CD1c-positive myeloid dendritic cell (primary cell): ENCODE data around the gene MAS1L.

Source experiments
- DNase-seq: peaks from one replicate; pipeline ENCODE4 v3.0.0-alpha.2; 2016; ENCODE audit errors: extremely low spot score

The MAS1L gene, protein sequence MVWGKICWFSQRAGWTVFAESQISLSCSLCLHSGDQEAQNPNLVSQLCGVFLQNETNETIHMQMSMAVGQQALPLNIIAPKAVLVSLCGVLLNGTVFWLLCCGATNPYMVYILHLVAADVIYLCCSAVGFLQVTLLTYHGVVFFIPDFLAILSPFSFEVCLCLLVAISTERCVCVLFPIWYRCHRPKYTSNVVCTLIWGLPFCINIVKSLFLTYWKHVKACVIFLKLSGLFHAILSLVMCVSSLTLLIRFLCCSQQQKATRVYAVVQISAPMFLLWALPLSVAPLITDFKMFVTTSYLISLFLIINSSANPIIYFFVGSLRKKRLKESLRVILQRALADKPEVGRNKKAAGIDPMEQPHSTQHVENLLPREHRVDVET

DNA sequence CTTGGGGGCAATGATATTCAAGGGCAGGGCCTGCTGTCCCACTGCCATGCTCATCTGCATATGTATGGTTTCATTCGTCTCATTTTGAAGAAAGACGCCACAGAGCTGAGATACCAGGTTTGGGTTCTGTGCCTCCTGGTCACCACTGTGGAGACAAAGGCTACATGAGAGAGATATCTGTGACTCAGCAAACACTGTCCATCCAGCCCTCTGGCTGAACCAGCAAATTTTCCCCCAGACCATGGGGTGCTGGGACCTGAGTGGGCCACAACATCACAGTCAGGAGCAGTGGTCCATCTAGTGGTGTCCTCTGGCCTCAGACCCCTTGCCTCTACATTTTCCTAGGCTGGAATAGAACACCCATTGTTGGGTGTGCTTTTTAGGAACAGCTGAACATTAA, at the start of gene MAS1L:
Gene MAS1L (minus strand): TSS at position 297 of the 400 bp plus-strand sequence. CDS start 54 bp downstream, at position 243.
- DNase-seq = no peak

DNA sequence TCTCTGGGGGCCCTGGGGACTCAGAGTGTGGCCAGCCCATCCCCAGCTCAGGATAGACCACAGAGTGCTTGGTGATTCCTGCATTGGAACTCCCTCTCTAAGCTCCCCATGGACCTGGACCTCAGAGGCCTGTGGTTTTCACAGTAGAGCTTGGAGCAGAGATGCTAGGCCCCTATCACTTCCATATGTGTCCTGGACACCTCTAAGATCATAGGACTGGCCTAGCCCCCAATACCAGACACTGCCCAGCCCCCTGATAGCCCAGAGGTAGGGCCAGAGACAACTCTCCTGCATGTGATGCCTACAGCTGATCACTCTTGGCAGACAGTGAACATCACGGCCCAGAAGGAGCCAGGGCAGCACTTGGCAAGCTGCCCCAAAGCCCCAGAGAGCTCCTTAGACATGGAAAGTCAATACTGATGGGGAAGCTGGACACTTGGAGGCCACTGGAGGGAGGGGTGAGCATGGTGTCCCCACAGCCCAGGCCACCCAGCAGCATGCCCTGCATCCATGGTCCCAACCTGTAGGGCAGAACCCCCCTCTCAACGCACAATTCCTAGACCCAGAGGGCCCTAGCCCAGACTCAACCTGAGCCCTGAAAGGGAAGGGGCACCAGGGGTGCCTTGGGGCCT, 44.7 kb upstream of the MAS1L start:
- DNase-seq = no peak

DNA sequence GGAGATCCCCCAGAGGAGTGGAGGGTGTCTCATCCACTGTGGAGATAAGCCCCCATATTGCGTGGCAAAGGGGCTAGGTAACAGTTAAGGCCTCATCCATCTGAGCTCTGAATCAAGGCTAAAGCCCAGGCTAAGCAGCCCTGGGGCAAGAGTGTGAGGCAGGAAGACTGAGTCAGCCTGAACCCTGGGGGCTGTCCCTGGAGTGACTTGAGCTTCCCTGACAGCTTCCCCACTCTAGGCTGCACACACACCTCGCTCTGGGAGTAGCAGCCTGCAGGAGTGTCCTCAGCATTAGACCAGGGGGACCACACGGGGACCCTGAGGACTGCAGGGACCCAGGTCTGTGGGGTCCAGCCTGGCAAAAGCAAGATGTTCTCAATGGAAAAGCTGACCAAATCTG, 43.9 kb upstream of the MAS1L start:
- no peak for DNase-seq

DNA sequence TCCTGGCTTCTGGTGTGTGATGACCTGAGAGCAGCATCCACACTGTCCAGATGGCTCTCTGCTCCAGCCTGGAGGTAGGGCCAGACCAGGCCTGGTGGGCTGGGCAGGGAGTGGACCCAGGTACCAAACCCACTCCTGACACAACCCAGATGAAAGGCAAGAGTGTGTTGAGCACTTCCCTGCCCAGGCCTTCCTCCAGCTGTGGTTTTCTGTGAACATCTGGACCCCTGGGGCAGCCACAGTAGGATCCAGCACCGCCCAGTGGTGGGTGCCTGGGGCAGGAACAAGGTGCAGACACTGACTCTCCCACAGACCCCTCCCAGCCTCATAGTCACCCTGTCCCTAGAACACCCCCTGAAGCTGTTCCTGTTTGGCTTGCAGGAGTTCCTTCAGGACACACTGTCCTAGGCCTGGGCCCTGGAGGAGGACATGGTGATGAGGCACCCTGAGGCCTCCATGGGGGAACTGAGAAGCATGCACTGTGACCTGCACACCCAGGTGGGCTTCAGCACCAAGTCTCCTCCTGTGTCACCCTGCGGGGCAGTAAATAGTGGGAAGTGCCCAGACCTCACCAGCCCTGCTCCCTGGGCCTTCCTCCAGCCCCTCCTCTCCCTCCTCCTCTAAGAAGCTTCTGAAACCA, 43.0 kb upstream of the MAS1L start:
- DNase-seq = no peak

DNA sequence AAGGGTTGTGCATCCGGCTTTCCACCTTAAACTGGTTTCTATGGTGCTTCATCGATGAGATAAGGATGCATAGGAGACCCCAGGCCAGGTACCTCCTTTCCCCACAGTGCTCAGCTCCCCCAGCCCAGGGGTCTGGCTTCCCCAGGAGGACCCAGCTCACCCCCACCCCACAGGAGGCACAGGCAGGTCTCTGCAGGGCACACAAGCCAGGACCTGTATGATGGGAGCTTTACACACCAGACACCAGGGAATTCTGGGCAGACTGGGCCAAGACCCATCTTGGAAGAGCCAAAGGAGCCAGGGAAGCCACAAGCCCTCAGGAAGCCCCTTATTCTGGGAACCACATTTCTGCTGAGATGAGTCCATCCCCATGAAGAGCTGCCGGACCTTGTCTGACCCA, 42.2 kb upstream of the MAS1L start:
- DNase-seq = no peak

DNA sequence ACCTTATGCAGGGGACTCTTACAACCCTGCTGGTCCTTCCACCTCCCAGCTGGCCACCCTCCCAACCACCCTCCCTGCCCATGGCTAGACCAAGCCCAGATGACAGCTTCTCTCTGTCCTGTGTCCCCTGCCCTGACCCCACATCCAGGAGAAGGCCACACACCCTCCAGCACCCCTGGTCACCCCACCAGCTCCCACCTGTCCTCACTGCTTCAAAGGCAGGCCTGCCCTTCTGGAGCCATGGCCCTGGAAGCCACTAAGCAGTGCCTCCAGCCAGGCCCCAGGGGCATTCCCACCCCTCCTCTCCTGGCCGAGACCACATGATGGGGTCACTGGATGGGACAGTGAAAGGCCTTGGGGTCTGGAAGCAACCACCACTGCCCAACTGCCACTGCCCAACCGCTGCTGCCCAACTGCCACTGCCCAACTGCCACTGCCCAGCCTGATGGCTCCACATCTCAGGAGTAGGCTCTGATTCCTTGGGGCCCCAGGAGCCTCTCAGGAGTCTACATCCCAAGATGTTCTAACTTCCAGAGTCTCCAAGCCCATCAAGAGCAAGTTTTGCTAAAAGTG, 41.3 kb upstream of the MAS1L start:
- DNase-seq = no peak

DNA sequence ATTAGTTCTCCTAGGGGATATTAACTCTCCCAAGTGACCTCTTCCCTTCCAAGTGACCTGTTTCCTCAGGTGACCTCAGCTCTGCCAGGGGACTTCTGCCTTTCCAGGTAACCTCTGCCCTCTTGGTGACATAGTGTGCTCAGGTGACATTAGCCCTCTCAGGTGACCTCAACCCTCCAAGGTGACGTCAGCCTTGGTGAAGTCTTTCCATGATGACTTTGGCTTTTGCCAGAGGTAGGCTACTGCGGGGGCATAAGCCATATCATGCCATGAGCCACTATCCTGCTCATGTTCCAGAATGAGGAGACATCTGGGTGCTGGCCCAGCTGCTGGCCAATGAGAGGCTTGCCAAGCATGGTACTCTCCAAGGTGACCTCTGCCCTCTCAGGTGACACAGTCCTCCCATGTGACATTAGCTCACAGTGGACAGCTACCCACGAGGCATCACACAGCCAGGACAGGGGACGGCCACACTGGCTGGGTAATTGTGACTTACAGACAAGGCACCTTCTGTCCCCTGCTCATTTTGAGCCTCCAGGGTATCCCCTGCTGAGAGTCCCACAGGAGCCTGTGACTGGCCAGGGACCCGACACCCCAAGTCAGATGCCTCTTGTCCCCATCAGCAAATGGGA, 40.7 kb upstream of the MAS1L start:
- no peak for DNase-seq

DNA sequence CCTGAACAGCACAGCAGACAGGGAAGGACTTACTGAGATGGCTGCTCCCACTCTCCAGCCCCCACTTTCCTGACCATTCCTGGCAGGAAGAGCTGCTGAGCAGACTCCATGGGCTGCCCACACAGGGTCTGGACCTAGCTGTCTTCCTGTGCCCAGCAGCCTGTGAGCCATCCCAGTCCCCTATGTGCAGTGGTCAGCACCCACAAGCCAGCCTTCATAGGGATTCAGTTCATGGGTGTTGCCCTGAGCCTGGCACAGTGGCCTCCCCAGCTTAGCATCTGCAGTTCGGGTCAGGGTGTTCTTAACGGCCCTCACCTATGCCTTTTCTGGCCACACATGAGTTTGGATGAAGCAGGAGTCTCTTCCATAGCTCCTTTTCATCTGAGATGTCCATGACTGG, 39.8 kb upstream of the MAS1L start:
- no peak for DNase-seq

DNA sequence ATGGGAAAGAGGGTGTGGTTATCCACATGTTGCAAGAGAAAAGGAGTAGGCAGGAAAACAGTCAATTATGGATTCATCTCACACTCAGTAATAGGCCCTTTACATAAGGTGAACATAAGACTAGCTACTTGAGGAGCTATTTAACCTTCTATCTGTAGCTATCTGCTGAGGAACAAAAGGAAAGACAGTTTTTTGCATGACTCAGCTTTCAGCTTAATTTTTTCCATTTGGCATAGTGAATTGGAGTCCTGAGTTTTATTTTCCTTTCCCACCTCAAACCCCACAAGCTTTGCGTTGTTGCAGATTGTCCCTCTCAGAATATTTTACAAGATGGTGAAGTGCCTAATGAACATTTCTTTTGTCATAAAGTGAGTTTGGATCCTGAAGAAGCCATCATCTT, 39.4 kb upstream of the MAS1L start:
- DNase-seq = no peak

DNA sequence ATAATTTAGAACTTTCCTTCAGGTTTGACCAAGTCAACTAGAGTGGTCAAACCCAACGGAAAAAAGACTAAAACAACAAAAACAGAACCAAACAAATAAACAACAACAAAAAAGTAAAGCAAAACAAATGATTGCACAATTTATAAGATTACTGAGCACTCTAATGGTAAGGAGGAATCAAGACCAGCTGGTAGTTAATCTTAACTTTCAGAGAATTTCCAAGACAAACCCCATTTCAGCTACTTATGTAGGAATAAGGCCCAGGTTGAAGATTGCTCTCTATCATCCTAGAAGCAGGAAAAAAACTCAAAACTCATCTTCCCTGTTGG, 37.5 kb upstream of the MAS1L start:
- DNase-seq = no peak

DNA sequence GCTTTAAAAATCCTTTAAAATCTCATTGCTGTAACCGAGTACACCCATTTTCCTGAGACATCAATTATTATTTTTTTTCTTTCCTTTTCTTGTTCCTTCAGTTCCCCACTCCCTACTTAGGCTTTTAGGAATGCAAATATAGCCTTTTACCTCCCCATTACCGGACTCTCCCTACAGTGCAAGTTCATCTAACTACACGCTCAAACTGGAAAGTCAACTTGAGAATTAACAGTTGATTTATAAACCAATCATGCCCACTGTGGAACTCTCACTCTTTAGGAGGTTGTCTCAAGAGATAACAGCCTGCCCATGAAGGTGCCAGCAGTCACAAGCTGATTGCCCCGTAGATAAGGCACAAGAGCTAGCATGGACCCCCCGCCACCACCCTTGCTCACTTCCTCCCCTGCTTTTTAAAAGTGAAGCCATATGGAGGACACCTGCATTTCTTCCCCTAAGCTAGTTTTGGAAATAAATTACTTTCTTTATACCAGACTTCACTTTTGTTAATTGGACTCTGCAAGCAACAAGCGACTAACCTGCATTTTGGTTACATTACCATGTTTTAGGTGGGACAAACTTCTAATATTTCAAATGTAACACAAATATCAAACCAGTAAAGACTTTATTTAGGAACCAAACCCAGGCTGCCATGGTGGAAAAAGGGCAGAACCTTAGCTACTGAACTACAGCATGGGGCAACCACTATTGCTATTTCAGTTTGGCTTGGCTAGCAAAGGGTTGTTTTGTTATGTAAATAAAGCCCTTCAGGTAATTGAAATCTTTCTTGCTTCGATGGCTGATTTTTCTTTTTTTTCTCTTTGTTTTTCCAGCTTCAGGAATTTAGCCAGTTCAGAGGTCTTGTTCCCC, 36.9 kb upstream of the MAS1L start:
- DNase-seq = no peak

DNA sequence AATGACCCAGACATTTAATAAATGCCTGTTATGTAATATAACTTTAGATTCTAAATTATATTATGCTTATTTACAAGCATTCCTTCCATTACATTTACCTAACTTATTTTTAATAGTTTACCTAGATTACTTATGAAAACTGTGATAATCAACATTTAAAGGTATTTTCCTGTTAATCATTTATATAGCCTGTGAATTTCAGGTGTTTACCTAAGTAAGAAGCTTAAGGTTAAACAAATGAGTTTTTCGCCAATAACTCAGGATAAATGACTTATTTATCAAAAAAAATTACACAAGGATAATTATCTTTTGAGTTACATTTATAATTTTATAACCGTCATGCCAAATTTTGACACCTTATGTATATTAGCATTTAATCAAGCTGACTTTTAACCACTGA, 36.3 kb upstream of the MAS1L start:
- DNase-seq = no peak

DNA sequence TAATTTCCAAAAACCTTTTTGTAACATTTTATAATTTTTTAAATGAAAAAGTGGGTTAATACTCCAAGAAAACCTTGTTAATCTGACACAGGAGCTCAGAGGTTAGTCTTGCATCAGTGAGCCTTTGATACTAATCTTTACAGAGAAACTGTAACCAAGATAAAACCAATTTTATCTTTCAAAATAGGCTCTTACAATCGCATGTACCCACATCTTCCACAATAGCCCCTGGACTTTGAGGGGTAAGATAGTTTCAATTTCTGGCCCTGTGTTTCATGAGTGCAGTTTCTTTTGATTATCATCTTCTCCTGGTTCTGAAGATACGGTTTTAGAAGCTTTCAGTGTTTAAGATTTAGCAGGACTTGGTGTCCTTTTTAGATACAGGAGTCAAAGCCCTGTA, 34.5 kb upstream of the MAS1L start:
- DNase-seq = no peak

DNA sequence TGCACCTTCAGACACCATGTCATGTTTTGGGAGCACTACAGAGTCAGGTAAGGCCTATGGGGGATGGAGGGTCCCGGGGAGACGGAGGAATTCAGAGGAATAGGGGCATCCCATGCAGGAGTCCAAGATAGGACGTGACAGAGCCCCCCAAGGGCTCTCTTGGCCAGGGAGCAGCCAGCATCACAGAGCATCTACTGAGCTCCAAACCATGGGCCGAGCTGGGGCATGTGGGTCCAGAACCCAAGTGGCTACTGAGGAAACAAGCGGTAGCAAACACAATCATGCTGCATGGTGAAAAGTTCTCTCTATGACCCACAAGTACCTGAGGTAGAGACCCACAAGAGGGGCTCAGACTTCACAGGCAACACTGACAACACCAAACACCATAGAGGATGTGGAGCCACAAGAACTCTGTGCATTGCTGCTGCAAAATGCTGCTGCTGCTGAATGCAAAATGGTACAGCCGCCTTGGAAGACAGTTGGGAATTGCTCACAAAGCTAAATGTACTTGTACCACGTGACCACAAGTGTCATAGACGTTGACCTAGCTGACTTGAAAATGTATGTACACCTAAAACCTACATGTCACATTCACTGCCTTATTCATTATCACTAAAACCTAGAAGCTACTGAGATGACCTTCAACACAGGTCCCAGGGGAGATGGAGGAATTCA, 33.4 kb upstream of the MAS1L start:
- DNase-seq = no peak

DNA sequence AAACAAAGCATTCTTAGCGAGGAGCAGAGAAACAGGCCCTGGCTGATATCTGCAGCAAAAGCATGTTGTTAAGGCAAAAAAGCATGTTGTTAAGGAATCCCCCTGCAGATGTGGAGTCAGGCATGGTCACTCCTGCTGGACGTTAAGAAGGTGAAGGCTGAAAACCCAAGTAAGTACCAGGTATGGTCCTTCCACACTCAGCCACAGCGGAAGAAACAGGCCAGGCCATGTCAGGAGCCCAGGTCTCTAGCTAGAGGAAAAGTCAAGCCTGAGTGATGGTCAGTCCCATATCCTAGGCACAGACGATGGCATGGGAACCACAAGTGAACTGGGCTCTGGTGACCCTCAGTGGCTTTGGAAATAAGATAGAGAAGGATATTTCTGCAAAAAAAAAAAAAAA, 32.5 kb upstream of the MAS1L start:
- no peak for DNase-seq

DNA sequence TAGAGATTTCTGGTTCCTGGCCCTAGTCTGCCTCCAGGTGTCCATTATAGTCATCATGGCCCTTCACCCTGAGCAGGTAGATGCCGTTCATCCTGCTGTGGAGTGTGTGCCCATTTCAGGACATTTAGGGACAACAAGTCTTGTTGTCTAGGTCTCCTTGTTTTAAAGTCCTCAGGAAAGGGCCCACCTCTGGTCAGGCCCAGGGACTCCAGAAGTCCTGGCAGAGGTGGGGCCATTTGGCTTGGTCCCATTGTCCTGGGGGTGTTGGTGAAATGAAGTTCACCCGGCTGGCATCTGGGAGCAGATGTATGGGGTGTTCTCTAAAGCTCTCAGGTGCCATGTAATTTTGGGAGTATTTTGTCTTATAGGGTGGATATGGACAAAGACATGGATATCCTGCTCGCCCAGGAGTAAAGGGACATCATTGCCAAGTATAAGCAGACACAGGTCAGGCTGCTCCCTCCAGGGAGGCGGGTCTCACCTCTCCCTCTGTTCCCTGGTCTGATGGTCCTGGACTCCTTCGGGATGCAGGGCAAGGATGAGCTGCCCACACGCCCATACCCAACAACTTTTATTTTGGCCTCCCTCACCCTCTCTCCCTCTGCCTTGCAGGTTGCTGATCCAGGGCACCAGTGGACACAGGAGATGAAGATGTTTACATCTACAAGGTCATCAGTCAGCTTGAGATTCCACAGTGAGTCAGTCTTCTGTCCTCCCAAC, 31.7 kb upstream of the MAS1L start:
- DNase-seq = no peak

DNA sequence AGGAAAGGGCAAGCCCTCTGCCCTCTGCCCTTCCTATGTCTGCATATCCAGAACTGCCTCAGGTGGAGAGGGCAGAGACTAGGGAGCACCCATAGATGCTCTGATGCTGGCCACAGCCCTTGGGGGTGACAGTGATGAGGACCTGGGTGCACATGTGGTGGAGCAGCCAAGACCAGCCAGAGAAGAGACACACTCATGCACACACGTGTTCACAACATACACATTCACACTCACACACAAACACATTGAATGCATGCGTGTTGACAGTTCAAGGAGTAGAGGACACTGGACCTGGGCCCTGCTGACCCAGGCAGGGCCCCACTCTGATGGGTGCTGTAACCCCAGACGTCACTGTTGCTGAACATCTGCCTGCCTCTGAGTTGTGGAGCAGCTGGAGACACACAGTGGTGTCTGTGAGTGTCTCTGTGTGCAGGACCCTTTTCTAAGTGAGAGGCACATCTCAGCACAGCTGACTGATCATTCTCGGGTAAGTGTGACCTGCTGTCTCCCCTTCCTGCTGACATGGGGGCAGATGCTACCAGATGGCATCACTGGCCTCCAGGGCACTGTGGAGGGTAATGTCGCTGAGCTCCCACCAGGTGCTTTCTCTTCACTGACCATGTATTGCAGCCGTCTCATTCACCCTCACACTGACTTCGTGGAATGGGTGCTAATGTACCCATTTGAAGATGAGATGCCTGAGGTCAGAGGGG, 30.1 kb upstream of the MAS1L start:
- no peak for DNase-seq

DNA sequence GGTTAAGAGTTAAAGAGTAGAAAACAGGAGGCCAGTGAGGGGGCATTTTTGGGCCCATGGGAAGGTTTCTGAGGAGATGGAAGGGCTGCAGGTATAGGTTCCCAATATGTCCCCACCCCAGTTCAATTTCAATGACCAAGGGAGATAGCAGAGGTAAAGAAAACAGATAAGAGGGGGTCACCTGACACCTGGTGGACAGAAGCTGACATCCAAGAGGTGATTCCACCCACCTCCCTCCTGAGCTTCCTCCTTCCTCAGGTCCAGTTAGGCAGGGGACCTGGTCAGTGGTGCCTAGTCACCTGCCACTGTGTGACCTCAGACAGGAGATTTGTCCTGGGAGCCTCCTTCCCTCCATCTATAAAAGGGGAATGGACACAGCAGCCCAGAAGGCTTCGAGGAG, 29.5 kb upstream of the MAS1L start:
- DNase-seq = no peak

DNA sequence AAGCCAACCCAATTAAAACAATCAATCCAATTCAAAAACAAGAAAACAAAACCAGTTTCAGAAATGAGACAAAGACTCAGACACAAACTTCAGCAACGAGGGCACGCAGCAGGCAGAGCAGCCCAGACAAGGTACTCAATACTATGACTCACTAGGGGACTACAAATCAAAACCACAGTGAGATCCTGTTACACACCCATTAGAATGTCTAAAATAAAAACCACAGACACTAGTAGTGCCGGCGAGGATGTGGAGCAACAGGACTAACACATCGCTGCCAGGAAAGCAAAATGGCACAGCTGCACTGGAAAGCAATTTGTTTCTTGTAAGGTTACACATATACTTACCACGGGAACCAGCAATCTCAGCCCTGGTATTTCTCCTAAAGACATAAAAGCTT, 28.4 kb upstream of the MAS1L start:
- DNase-seq = no peak
